Left lung (tissue), 10 donors: ENCODE results near the gene RASA3. TPM values are rescaled to one million over a fixed set of nuclear protein-coding genes. Genes with fewer than 3 reads are reported as not detected.
A peak's percentile ranks its signal among the peaks of the same experiment; 100 is the strongest.

Source experiments
- ATAC-seq: fragments of 200-7000 bp; cut with Tn5 transposase; one replicate; pipeline ENCODE4 v1.9.1; 2020; ENCODE audit warnings: moderate library complexity
- DNase-seq, 4 donors: peaks; one replicate each; pipeline ENCODE4 v3.0.0-alpha.2; 2013 to 2020
- H3K27ac ChIP-seq, 2 donors: fragments of 200-600 bp; sonication (generic) in 1 of 2; one replicate each; pipeline versions ENCODE4 v1.5.0 to v1.8.0; 2020 to 2021
- H3K27me3 ChIP-seq, 2 donors: fragments of 200-600 bp; sonication (generic) in 1 of 2; one replicate each; pipeline versions ENCODE4 v1.5.0 to v1.8.0; 2020 to 2021
- H3K36me3 ChIP-seq, 2 donors: fragments of 200-600 bp; sonication (generic) in 1 of 2; one replicate each; pipeline versions ENCODE4 v1.5.0 to v1.8.0; 2020 to 2021
- H3K4me1 ChIP-seq, 2 donors: fragments of 200-600 bp; one replicate each; pipeline ENCODE4 v1.8.0; 2021
- H3K4me3 ChIP-seq, 2 donors: fragments of 200-600 bp; sonication (generic) in 1 of 2; one replicate each; pipeline versions ENCODE4 v1.5.0 to v1.8.0; 2020 to 2021; ENCODE audit warnings: mild to moderate bottlenecking in 1 of 2
- H3K9me3 ChIP-seq, 2 donors: fragments of 200-600 bp; sonication (generic) in 1 of 2; one replicate each; pipeline versions ENCODE4 v1.5.0 to v1.8.0; 2020 to 2021
- CTCF ChIP-seq, 2 donors: fragments of 200-600 bp; sonication (generic) in 1 of 2; IDR thresholded peaks; one replicate each; pipeline versions ENCODE4 v1.5.0 to v1.8.0; 2021; ENCODE audit warnings: antibody characterized with exemption in 2 of 2
- intact Hi-C, 2 donors: fragments of 100-400 bp; cut with DNase I; formaldehyde crosslinking; loops; one replicate each; pipeline versions ENCODE4 v1.11.2 to v1.14.2; 2022
- polyA plus RNA-seq, 6 donors: library from polyadenylated mRNA; unstranded; fragments of 120-200 nt; gene quantifications; one replicate each; pipeline ENCODE4 v1.2.1, GENCODE V29; 2013; ENCODE audit not compliant: insufficient read length in 6 of 6
- total RNA-seq, 2 donors: library from RNA; stranded (reverse); fragmentation: NEBNext Ultra II Directional; extraction: Animal tissue kit (Norgen Biotek cat#: 25700); gene quantifications; one replicate each; pipeline ENCODE4 v1.2.1, GENCODE V29; 2021
- donor health status: DM: no; HTN: yes; CAD: no.
- donor health status: DM: no; HTN: no; CAD: no.

The RASA3 gene
- total and polyA plus RNA-seq, 8 donors: 11.4 to 22.2 (median 12.7) TPM

DNA sequence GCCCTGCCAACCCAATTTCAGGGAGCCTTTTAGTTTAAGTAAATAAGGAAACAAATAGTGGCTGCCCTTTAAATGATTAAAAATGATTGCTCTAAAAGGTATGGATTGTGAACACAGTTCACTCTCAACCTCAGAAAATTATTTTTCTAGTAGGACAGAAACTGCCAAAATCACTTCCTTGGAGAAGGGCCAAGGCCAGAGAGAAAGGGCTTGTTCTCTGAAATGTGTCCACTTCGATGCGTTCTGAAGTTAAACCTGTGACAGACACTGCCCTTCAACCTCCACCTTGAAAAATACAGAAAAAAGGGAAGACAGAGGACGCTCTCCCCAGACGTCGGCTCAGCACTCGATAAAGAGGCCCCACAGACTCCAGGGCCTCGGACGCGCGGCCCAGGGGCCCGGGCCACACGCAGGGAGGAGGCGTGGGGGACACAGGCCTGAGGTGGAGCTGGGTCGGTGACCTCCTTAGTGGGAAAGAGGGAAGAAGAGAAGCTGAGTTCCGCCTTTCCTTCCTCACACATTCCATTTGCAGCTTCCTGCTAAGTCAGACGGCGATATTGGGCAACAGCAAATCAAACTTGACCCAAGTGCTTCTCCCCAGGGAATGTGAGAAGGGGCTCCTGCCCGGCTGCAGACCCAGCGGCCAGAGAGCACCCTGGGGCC lies 63.6 kb downstream of the RASA3 start:
- no peak for TF ChIP-seq CTCF (IDR thresholded peaks at IDR 0.05)
- Histone ChIP-seq H3K27ac (peak overlapping the region; percentile 91 to 98), H3K27me3 (no peaks in the 10 kb centered on the region), H3K4me3 (peak overlapping the region in 1 of 2 donors; percentile 3), H3K4me1 (peaks cover 47 to 55% of the 10 kb centered on the region in 2 donors), H3K9me3 (no peaks in the 10 kb centered on the region), H3K36me3 (peaks cover 0 to 9% of the 10 kb centered on the region in 2 donors)
- intact Hi-C loops: loop anchor here in 1 of 2 donors (10.0 kb wide), 1 partner anchor 56 kb away; no protein-coding TSS in a partner anchor
- ATAC-seq: no peak
- DNase-seq: peak; percentile 48 to 82 (median 60)

GRCh38 chr13:114067886-114068651 lies 64.4 kb downstream of the RASA3 start:
- H3K36me3 ChIP-seq: peaks cover 0 to 4% of the 10 kb centered on the region in 2 donors
- no peaks in the 10 kb centered on the region for H3K27me3 ChIP-seq
- H3K4me3 ChIP-seq: no peak overlapping the region
- peak overlapping the region; percentile 91 to 98 for H3K27ac ChIP-seq
- intact Hi-C loops: loop anchor here in 1 of 2 donors (10.0 kb wide), 1 partner anchor 57 kb away; no protein-coding TSS in a partner anchor
- no peak for TF ChIP-seq CTCF (IDR thresholded peaks at IDR 0.05)
- DNase-seq (peak in 2 of 4 donors; percentile 56 to 82), ATAC-seq (no peak)
- H3K9me3 ChIP-seq: no peaks in the 10 kb centered on the region
- peaks cover 51 to 61% of the 10 kb centered on the region in 2 donors for H3K4me1 ChIP-seq

- no peak for ATAC-seq
- peak in 1 of 4 donors; percentile 33 for DNase-seq
- TF ChIP-seq CTCF (IDR thresholded peaks at IDR 0.05): no peak
- H3K9me3 ChIP-seq: no peaks in the 10 kb centered on the region
- peaks cover 51 to 67% of the 10 kb centered on the region in 2 donors for H3K4me1 ChIP-seq
- H3K4me3 ChIP-seq: no peak overlapping the region
- peaks cover 0 to 1% of the 10 kb centered on the region in 2 donors for H3K36me3 ChIP-seq
- intact Hi-C loops: loop anchor here in 1 of 2 donors (10.0 kb wide), 1 partner anchor 57 kb away; no protein-coding TSS in a partner anchor
- peak overlapping the region; percentile 91 to 98 for H3K27ac ChIP-seq
- no peaks in the 10 kb centered on the region for H3K27me3 ChIP-seq
These were observed 65.0 kb downstream of the RASA3 start for GRCh38 chr13:114067381-114067885.

DNA sequence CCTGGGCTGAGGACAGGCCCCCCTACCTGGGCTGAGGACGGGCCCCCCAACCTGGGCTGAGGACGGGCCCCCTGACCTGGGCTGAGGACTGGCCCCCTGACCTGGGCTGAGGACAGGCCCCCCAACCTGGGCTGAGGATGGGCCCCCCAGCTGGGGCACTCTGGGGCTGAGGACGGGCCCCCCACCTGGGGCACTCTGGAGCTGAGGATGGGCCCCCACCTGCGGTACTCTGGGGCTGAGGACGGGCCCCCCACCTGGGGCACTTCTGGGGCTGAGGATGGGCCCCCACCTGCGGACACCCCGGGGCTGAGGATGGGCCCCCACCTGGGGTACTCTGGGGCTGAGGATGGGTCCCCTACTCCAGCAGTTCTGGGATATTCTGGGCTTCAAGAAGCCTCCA lies 65.5 kb downstream of the RASA3 start:
- peak overlapping the region; percentile 91 to 98 for H3K27ac ChIP-seq
- H3K9me3 ChIP-seq: no peaks in the 10 kb centered on the region
- no peaks in the 10 kb centered on the region for H3K36me3 ChIP-seq
- no peak overlapping the region for H3K4me3 ChIP-seq
- ATAC-seq (no peak), DNase-seq (peak in 1 of 4 donors; percentile 66)
- no peaks in the 10 kb centered on the region for H3K27me3 ChIP-seq
- no peak for TF ChIP-seq CTCF (IDR thresholded peaks at IDR 0.05)
- intact Hi-C loops: loop anchor here in 1 of 2 donors (10.0 kb wide), 1 partner anchor 58 kb away; no protein-coding TSS in a partner anchor
- peaks cover 51 to 72% of the 10 kb centered on the region in 2 donors for H3K4me1 ChIP-seq
